ENCODE results near the gene PNN.
"Not testable (repeated sequence)": the region's sequence is repeated elsewhere in the genome, so short reads cannot be mapped to it uniquely, and the experiment has no call there.

The PNN gene

DNA sequence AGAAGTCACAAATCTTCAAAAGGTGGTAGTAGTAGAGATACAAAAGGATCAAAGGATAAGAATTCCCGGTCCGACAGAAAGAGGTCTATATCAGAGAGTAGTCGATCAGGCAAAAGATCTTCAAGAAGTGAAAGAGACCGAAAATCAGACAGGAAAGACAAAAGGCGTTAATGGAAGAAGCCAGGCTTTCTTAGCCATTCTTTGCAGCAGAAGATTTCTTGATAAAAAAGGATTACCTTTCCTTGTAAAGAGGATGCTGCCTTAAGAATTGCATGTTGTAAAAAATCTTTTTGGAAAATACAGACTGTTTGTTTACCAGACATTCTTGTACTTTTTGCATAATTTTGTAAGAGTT lies 6.6 kb downstream of the PNN start:
- no peak for DNase-seq (ENCODE audit: low read depth)
- TF ChIP-seq, protein P1, sequence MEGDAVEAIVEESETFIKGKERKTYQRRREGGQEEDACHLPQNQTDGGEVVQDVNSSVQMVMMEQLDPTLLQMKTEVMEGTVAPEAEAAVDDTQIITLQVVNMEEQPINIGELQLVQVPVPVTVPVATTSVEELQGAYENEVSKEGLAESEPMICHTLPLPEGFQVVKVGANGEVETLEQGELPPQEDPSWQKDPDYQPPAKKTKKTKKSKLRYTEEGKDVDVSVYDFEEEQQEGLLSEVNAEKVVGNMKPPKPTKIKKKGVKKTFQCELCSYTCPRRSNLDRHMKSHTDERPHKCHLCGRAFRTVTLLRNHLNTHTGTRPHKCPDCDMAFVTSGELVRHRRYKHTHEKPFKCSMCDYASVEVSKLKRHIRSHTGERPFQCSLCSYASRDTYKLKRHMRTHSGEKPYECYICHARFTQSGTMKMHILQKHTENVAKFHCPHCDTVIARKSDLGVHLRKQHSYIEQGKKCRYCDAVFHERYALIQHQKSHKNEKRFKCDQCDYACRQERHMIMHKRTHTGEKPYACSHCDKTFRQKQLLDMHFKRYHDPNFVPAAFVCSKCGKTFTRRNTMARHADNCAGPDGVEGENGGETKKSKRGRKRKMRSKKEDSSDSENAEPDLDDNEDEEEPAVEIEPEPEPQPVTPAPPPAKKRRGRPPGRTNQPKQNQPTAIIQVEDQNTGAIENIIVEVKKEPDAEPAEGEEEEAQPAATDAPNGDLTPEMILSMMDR (conservative IDR thresholded peaks at IDR 0.05; ENCODE audit: low read depth, low read length), result no peak
- H3K4me3 ChIP-seq (ENCODE audit: low read depth, low read length), result no peak overlapping the region

DNA sequence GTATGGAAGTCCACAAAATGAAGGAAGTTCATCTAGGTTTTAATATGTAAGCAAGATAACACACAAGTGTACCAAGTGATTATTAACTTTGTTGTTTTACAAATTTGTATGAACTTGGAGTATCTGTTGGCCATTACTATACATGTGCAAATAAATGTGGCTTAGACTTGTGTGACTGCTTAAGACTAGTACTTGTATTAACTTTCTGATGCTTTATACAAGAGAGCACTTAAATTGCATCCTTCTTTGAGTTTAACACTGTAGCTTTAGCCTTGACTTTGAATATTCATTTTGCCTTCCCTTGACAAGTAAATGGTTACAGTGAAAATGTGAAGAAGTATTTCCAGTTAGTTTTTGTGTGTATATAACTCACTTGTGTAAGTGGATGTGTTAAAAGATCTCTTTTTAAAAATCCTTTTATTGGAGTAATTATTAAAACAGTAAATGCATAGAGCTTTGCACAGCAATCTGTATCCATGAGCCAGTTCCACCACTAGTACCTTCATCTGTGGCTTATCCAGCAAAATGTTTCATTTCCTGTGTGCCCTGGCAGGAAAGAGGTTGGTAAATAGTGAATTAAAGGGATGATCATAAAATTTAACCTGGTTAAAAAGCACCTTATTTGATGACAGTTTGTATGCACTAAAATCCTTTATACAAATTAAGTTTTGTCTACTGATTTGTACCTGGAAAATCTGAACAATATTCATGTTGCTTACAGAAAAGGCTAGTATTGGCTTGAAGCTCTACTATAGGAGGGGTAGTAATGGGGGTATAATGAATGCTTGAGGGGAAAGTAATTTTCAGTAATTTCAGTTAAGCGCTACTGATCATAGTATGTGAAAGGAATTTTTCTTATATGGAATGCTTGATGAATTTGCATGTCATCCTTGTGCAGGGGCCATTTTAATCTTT lies 8.0 kb downstream of the PNN start:
- TF ChIP-seq, protein P1 (conservative IDR thresholded peaks at IDR 0.05; ENCODE audit: low read depth, low read length), result no peak
- no peak for DNase-seq (ENCODE audit: low read depth)
- H3K4me3 ChIP-seq (ENCODE audit: low read depth, low read length), result no peak overlapping the region

DNA sequence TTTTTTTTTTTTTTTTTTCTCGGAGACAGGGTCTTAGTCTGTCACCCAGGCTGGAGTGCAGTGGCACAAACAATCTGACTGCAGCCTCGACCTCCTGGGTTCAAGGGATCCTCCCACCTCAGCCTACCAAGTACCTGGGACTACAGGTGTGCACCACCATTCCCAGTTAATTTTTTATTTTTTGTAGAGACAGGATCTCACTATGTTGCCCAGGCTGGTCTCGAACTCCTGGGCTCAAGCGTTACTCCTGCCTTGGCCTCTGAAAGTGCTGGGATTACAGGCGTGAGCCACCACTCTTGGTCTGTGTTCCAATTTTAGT lies 8.6 kb downstream of the PNN start:
- not testable (repeated sequence) for H3K4me3 ChIP-seq (ENCODE audit: low read depth, low read length); DNase-seq (ENCODE audit: low read depth)

DNA sequence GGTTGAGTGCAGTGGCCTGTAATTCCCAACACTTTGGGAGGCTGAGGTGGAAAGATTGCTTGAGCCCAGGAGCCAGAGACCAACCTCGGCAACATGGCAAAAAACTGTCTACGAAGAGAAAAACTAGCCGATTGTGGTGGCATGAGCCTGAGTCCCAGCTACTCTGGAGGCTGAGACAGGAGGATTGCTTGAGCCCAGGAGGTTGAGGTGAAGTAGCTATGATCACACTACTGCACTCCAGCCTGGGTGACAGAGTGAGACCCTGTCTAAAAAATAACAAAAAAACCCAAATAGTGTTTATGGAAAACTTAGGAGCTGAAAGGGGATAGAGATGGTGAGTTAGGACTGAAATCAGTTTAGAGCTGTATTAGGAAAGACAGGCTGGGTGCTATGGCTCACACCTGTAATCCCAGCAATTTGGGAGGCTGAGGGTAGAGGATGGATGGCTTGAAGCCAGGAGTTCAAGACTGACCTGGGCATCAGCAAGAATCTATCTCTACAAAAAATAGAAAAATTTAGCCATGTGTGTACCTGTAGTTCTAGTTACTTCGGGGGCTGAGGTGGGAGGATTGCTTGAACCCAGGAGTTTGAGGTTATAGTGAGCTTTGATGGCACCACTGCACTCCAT lies 9.7 kb downstream of the PNN start:
- no peak overlapping the region for H3K4me3 ChIP-seq (ENCODE audit: low read depth, low read length)
- DNase-seq (ENCODE audit: low read depth), result no peak
- TF ChIP-seq, protein P1 (conservative IDR thresholded peaks at IDR 0.05; ENCODE audit: low read depth, low read length), result no peak

DNA sequence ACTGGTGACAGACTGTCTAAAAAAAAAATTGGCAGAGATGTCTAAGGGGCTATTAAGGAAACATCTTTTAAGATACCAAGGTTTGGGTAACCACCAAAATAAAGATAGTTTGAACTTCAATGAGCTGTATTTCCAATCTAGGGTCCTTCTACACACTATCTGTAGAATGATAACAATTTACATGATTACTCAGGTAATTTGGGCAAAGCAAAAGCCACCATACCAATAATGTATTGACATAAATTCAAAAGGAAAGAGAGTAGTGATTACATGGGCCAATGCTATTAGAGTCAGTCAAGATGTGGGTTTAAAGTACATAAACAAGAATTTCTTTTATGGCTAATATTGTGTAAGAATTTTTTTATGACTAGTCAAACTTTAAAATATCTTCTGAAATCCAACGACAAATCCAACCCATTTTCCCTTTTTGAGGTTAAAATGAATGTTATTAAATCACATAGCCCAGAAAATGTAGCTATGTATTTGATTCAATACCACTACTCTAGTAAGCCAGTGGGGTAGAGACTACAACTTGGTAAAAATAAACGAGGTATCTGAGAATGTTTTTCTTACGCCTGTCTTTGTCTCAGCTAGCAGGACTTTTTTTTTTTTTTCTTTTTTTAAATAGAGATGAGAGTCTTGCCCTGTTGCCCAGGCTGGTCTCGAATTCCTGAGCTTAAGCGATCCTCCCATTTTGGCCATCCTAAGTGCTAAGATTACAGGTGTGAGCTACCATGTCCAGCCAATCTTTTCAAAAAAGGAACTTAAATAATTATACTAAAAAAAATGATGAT lies 10.4 kb downstream of the PNN start:
- H3K4me3 ChIP-seq (ENCODE audit: low read depth, low read length), result no peak overlapping the region
- DNase-seq (ENCODE audit: low read depth), result no peak
- TF ChIP-seq, protein P1 (conservative IDR thresholded peaks at IDR 0.05; ENCODE audit: low read depth, low read length), result no peak

DNA sequence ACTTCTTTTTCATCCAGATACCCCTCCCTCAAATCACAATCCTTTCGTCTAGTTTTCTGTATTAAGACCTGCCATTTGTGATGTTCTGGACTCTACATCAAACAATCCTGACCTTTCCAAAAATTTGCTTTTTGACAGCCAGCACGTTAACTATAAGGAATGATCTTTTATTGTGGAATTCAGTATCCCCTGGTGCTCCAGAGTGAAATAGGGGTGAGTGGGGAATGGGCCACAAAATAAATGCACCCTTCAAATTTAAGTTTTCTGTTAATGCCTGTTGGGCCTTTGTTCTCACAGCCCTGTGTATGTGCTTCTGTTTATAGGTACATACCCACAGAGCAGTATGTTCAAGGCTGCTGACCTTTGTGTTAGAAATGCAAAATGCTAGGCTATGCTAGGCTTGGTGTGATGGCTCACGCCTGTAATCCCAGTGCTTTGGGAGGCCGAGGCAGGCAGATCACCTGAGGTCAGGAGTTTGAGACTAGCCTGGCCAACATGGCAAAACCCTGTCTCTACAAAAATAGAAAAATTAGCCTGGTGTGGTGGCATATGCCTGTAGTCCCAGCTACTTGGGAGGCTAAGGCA lies 12.0 kb downstream of the PNN start:
- no peak overlapping the region for H3K4me3 ChIP-seq (ENCODE audit: low read depth, low read length)
- TF ChIP-seq, protein P1 (conservative IDR thresholded peaks at IDR 0.05; ENCODE audit: low read depth, low read length), result no peak
- DNase-seq (ENCODE audit: low read depth), result no peak
